ENCODE data around the gene INPP5A.
"Not testable (repeated sequence)": the region's sequence is repeated elsewhere in the genome, so short reads cannot be mapped to it uniquely, and the experiment has no call there.

The INPP5A gene

GRCh38 chr10:132537684-132538001, at the start of gene INPP5A:
Gene INPP5A, plus strand, starts transcription at chr10:132537787. Its CDS starts 310 bp downstream, at chr10:132538097.
- DNase-seq: no peak

GRCh38 chr10:132488231-132488821, 49.3 kb upstream of the INPP5A start:
- no peak for DNase-seq

GRCh38 chr10:132489053-132489703, 48.4 kb upstream of the INPP5A start:
- DNase-seq: no peak

- no peak for DNase-seq
Observed at GRCh38 chr10:132489704-132490534, 47.7 kb upstream of the INPP5A start.

GRCh38 chr10:132491534-132491933, 46.1 kb upstream of the INPP5A start:
- not testable (repeated sequence) for DNase-seq

- DNase-seq: no peak
Observed at GRCh38 chr10:132492323-132493025, 45.1 kb upstream of the INPP5A start.

GRCh38 chr10:132493246-132493755, 44.3 kb upstream of the INPP5A start:
- no peak for DNase-seq

GRCh38 chr10:132493756-132494290, 43.8 kb upstream of the INPP5A start:
- DNase-seq: no peak

- no peak for DNase-seq
Observed at GRCh38 chr10:132494866-132495630, 42.5 kb upstream of the INPP5A start.

- DNase-seq: no peak
Observed at GRCh38 chr10:132496360-132497062, 41.1 kb upstream of the INPP5A start.

GRCh38 chr10:132497063-132497680, 40.4 kb upstream of the INPP5A start:
- DNase-seq: no peak

GRCh38 chr10:132497861-132498561, 39.6 kb upstream of the INPP5A start:
- no peak for DNase-seq

- DNase-seq: no peak
Observed at GRCh38 chr10:132498562-132499366, 38.8 kb upstream of the INPP5A start.

GRCh38 chr10:132499367-132499685, 38.3 kb upstream of the INPP5A start:
- DNase-seq: no peak

GRCh38 chr10:132500781-132501415, 36.7 kb upstream of the INPP5A start:
- no peak for DNase-seq

- DNase-seq: no peak
Observed at GRCh38 chr10:132502544-132503300, 34.9 kb upstream of the INPP5A start.

- DNase-seq: no peak
Observed at GRCh38 chr10:132503581-132504421, 33.8 kb upstream of the INPP5A start.

All from activated effector memory CD4-positive, alpha-beta T cell treated with Interleukin-2 at 50 U/mL for 16 hours (primary cell).